Glutamatergic neuron (in vitro differentiated cells): ENCODE results near the gene ATP8A2. TPM values are rescaled to one million over a fixed set of nuclear protein-coding genes. Genes with fewer than 3 reads are reported as not detected.

Source experiments
- DNase-seq: peaks from one replicate; pipeline ENCODE4 v3.0.0; 2022
- H3K27ac Mint-ChIP-seq: one replicate; pipeline ENCODE4 v1.8.0; 2020; ENCODE audit warnings: mild to moderate bottlenecking, mixed read lengths, inconsistent platforms; ENCODE audit not compliant: unreplicated experiment
- H3K27me3 Mint-ChIP-seq: one replicate; pipeline ENCODE4 v1.8.0; 2020; ENCODE audit warnings: mild to moderate bottlenecking, moderate library complexity, mixed read lengths, inconsistent platforms; ENCODE audit not compliant: unreplicated experiment
- H3K36me3 Mint-ChIP-seq: one replicate; pipeline ENCODE4 v1.8.0; 2020; ENCODE audit warnings: mild to moderate bottlenecking, mixed read lengths, inconsistent platforms; ENCODE audit not compliant: unreplicated experiment
- H3K4me1 Mint-ChIP-seq: one replicate; pipeline ENCODE4 v1.8.0; 2020; ENCODE audit warnings: mild to moderate bottlenecking, low read depth, mixed read lengths, inconsistent platforms; ENCODE audit not compliant: unreplicated experiment
- H3K4me3 Mint-ChIP-seq: one replicate; pipeline ENCODE4 v1.8.0; 2020; ENCODE audit warnings: mild to moderate bottlenecking, mixed read lengths, inconsistent platforms; ENCODE audit not compliant: unreplicated experiment
- H3K9me3 Mint-ChIP-seq: one replicate; pipeline ENCODE4 v1.8.0; 2020; ENCODE audit warnings: mild to moderate bottlenecking, moderate library complexity, mixed read lengths, inconsistent platforms; ENCODE audit not compliant: unreplicated experiment
- CTCF ChIP-seq: fragments of 200-600 bp; sonication (generic); IDR thresholded peaks from one replicate; pipeline ENCODE4 v1.5.0; 2021; ENCODE audit not compliant: partially characterized antibody, unreplicated experiment
- total RNA-seq: library from RNA; stranded (reverse); fragmentation: NEBNext Ultra II Directional; extraction: Animal tissue kit (Norgen Biotek cat#: 25700); gene quantifications from one replicate; pipeline ENCODE4 v1.2.1, GENCODE V29; 2021; ENCODE audit not compliant: unreplicated experiment

The ATP8A2 gene
- total RNA-seq, 1 donor from 2014 or later: 70.1 TPM

- Mint-ChIP-seq H3K9me3 (peaks cover 5% of the 10 kb centered on the region), H3K4me3 (no peak overlapping the region), H3K36me3 (peaks cover 5% of the 10 kb centered on the region), H3K4me1 (peaks cover 15% of the 10 kb centered on the region), H3K27me3 (peaks cover 4% of the 10 kb centered on the region), H3K27ac (no peak overlapping the region)
- no peak for TF ChIP-seq CTCF
- no peak for DNase-seq
These were observed 90.7 kb downstream of the ATP8A2 start for GRCh38 chr13:25462301-25463125.

- peaks cover 11% of the 10 kb centered on the region for H3K9me3 Mint-ChIP-seq
- peaks cover 7% of the 10 kb centered on the region for H3K27me3 Mint-ChIP-seq
- no peak overlapping the region for H3K4me3 Mint-ChIP-seq
- no peak for TF ChIP-seq CTCF
- H3K4me1 Mint-ChIP-seq: peaks cover 14% of the 10 kb centered on the region
- H3K27ac Mint-ChIP-seq: no peak overlapping the region
- H3K36me3 Mint-ChIP-seq: peaks cover 5% of the 10 kb centered on the region
- no peak for DNase-seq
These were observed 91.7 kb downstream of the ATP8A2 start for GRCh38 chr13:25463496-25463895.

GRCh38 chr13:25466880-25467279, 95.1 kb downstream of the ATP8A2 start:
- Mint-ChIP-seq H3K9me3 (peaks cover 13% of the 10 kb centered on the region), H3K27me3 (peaks cover 9% of the 10 kb centered on the region), H3K27ac (no peak overlapping the region), H3K4me3 (peak overlapping the region; percentile 10), H3K36me3 (no peaks in the 10 kb centered on the region), H3K4me1 (peaks cover 11% of the 10 kb centered on the region)
- peak; percentile 49 for DNase-seq
- TF ChIP-seq CTCF: no peak

GRCh38 chr13:25468325-25469168, 96.8 kb downstream of the ATP8A2 start:
- peak overlapping the region; percentile 95 for H3K4me3 Mint-ChIP-seq
- H3K36me3 Mint-ChIP-seq: no peaks in the 10 kb centered on the region
- peaks cover 11% of the 10 kb centered on the region for H3K4me1 Mint-ChIP-seq
- H3K9me3 Mint-ChIP-seq: peaks cover 13% of the 10 kb centered on the region
- DNase-seq: peak; percentile 86
- H3K27me3 Mint-ChIP-seq: peaks cover 9% of the 10 kb centered on the region
- no peak for TF ChIP-seq CTCF
- H3K27ac Mint-ChIP-seq: peak overlapping the region; percentile 82

GRCh38 chr13:25469169-25469525, 97.4 kb downstream of the ATP8A2 start:
- peaks cover 11% of the 10 kb centered on the region for H3K4me1 Mint-ChIP-seq
- H3K27ac Mint-ChIP-seq: peak overlapping the region; percentile 82
- H3K27me3 Mint-ChIP-seq: peaks cover 9% of the 10 kb centered on the region

More at GRCh38 chr13:25469169-25469525, 97.4 kb downstream of the ATP8A2 start:
- DNase-seq: no peak
- peak overlapping the region; percentile 95 for H3K4me3 Mint-ChIP-seq
- TF ChIP-seq CTCF: no peak
- peaks cover 13% of the 10 kb centered on the region for H3K9me3 Mint-ChIP-seq
- no peaks in the 10 kb centered on the region for H3K36me3 Mint-ChIP-seq
